HUES64 (cell line): ENCODE measurements around the gene WFDC12. TPM values are rescaled to one million over a fixed set of nuclear protein-coding genes. Genes with fewer than 3 reads are reported as not detected.
"Not testable (repeated sequence)": the region's sequence is repeated elsewhere in the genome, so short reads cannot be mapped to it uniquely, and the experiment has no call there.

Source experiments
- H3K27ac ChIP-seq: 2 replicates; pipeline ENCODE4 v1.7.0; 2013; ENCODE audit warnings: low read depth, low read length, inconsistent platforms
- H3K27me3 ChIP-seq: 2 replicates; pipeline ENCODE4 v1.6.1; 2013; ENCODE audit warnings: mild to moderate bottlenecking, low read length; ENCODE audit not compliant: insufficient read depth
- H3K36me3 ChIP-seq: 2 replicates; pipeline ENCODE4 v1.6.1; 2013; ENCODE audit warnings: mild to moderate bottlenecking, low read length; ENCODE audit not compliant: insufficient read depth
- H3K4me1 ChIP-seq: 2 replicates; pipeline ENCODE4 v1.6.1; 2013; ENCODE audit warnings: mild to moderate bottlenecking, low read length, moderate library complexity; ENCODE audit not compliant: insufficient read depth
- H3K4me3 ChIP-seq: 2 replicates; pipeline ENCODE4 v1.5.1; 2013; ENCODE audit warnings: mild to moderate bottlenecking, low read length, moderate library complexity
- H3K9ac ChIP-seq: 2 replicates; pipeline ENCODE4 v1.6.1; 2013; ENCODE audit warnings: mild to moderate bottlenecking, low read depth, low read length
- H3K9me3 ChIP-seq: 2 replicates; pipeline ENCODE4 v1.6.1; 2013; ENCODE audit warnings: low read depth, low read length; ENCODE audit not compliant: insufficient read depth
- WGBS: fragments of 150-250, 120-280 bp; methylation state at CpG from one replicate; pipeline ENCODE4 v1.1.7; 2013; ENCODE audit warnings: missing lambda C conversion rate; 5-methylcytosine and 5-hydroxymethylcytosine counted together
- polyA plus RNA-seq, 2 experiments: library from polyadenylated mRNA; stranded (reverse); fragments of 50-300 nt; gene quantifications; one replicate each; pipeline ENCODE4 v1.2.3, GENCODE V29; 2013

Gene WFDC12
- not detected for polyA plus RNA-seq (2013, experiment 1 of 2)
- not detected for polyA plus RNA-seq (2013, experiment 2 of 2)

GRCh38 chr20:45124365-45124764 lies at the start of gene WFDC12:
WFDC12 (minus strand) TSS chr20:45124465; CDS start chr20:45124447, 18 bp downstream.
- H3K9me3 ChIP-seq = no peaks in the 10 kb centered on the region
- H3K27me3 ChIP-seq = no peaks in the 10 kb centered on the region
- WGBS = 92% methylated on average over 6 of the region's 6 CpGs
- H3K27ac ChIP-seq = no peak within 1 kb of the TSS
- no peaks in the 10 kb centered on the region for H3K4me1 ChIP-seq
- no peak within 1 kb of the TSS for H3K9ac ChIP-seq
- no peaks in the 10 kb centered on the region for H3K36me3 ChIP-seq
- H3K4me3 ChIP-seq = no peak within 1 kb of the TSS

GRCh38 chr20:45173522-45173921 lies 49.3 kb upstream of the WFDC12 start:
- Histone ChIP-seq H3K27me3 (no peaks in the 10 kb centered on the region), H3K4me1 (no peaks in the 10 kb centered on the region), H3K27ac (no peak overlapping the region), H3K9ac (no peak overlapping the region), H3K9me3 (no peaks in the 10 kb centered on the region; the same call in 1 of the 2 replicates), H3K4me3 (no peak overlapping the region), H3K36me3 (no peaks in the 10 kb centered on the region)
- WGBS = 83% methylated on average over 1 of the region's 1 CpG

- Histone ChIP-seq H3K4me3 (no peak overlapping the region), H3K36me3 (no peaks in the 10 kb centered on the region), H3K27ac (no peak overlapping the region), H3K9ac (no peak overlapping the region), H3K27me3 (no peaks in the 10 kb centered on the region), H3K4me1 (no peaks in the 10 kb centered on the region), H3K9me3 (no peaks in the 10 kb centered on the region; the same call in 1 of the 2 replicates)
- WGBS = 92% methylated on average over 1 of the region's 1 CpG
Measured at GRCh38 chr20:45164906-45165305, 40.6 kb upstream of the WFDC12 start.

- Histone ChIP-seq H3K4me3 (no peak overlapping the region), H3K9me3 (no peaks in the 10 kb centered on the region), H3K27me3 (no peaks in the 10 kb centered on the region), H3K4me1 (no peaks in the 10 kb centered on the region), H3K36me3 (no peaks in the 10 kb centered on the region), H3K9ac (no peak overlapping the region), H3K27ac (no peak overlapping the region)
- WGBS = 84% methylated on average over 1 of the region's 1 CpG
Measured at GRCh38 chr20:45163083-45163803, 39.0 kb upstream of the WFDC12 start.

GRCh38 chr20:45157962-45158361 lies 33.7 kb upstream of the WFDC12 start:
- H3K9ac ChIP-seq = no peak overlapping the region
- no peak overlapping the region for H3K27ac ChIP-seq
- WGBS = 71% methylated on average over 1 of the region's 1 CpG
- H3K36me3 ChIP-seq = no peaks in the 10 kb centered on the region
- H3K9me3 ChIP-seq = no peaks in the 10 kb centered on the region
- H3K4me3 ChIP-seq = no peak overlapping the region
- H3K4me1 ChIP-seq = no peaks in the 10 kb centered on the region
- H3K27me3 ChIP-seq = no peaks in the 10 kb centered on the region

DNA sequence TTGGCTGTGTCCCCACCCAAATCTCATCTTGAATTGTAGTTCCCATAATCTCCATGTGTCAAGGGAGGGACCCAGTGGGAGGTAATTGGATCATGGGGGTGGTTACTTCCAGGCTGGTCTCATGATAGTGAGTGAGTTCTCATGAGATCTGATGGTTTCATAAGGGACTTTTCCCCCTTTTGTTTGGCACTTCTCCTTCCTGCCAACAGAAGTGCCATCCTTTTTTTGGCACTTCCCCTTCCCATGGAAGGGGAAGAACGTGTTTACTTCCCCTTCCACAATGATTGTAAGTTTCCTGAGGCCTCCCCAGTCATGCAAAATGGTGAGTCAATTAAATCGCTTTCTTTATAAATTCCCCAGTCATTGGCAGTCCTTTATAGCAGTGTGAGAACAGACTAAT lies 32.4 kb upstream of the WFDC12 start:
- no peaks in the 10 kb centered on the region for H3K4me1 ChIP-seq
- H3K9me3 ChIP-seq = no peaks in the 10 kb centered on the region
- no peaks in the 10 kb centered on the region for H3K27me3 ChIP-seq
- H3K9ac ChIP-seq = no peak overlapping the region
- 79% methylated on average over 2 of the region's 2 CpGs for WGBS
- H3K27ac ChIP-seq = no peak overlapping the region
- no peak overlapping the region for H3K4me3 ChIP-seq
- no peaks in the 10 kb centered on the region for H3K36me3 ChIP-seq

- not testable (repeated sequence) for H3K27me3 ChIP-seq, H3K4me1 ChIP-seq, H3K9ac ChIP-seq, H3K4me3 ChIP-seq, H3K9me3 ChIP-seq, H3K27ac ChIP-seq, H3K36me3 ChIP-seq
- WGBS = 76% methylated on average over 1 of the region's 1 CpG
Measured at GRCh38 chr20:45154794-45155193, 30.5 kb upstream of the WFDC12 start.

DNA sequence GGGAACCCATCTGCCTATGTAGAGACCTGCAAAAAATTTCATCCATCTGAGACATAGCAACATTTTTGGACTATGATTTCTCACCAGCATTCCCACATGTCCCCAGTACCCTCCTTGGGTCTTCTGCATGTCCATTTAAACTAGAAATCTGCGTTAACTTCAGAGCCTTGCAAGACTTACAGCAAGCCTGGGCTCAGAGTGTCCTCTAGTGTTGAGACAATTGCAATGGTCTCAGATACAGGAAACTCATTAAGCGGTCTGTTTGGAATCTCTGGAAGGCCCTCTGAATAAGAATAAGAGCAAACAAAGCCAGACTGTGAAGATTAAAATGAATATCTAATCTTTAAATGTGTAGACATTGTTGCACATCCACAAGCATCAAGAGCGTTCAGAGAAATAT lies 29.9 kb upstream of the WFDC12 start:
- no peaks in the 10 kb centered on the region for H3K4me1 ChIP-seq
- H3K36me3 ChIP-seq = no peaks in the 10 kb centered on the region
- H3K9ac ChIP-seq = no peak overlapping the region
- H3K27ac ChIP-seq = no peak overlapping the region
- 88% methylated on average over 3 of the region's 3 CpGs for WGBS
- no peaks in the 10 kb centered on the region for H3K9me3 ChIP-seq
- H3K4me3 ChIP-seq = no peak overlapping the region
- peaks cover 5% of the 10 kb centered on the region; the same call in 1 of the 2 replicates for H3K27me3 ChIP-seq

DNA sequence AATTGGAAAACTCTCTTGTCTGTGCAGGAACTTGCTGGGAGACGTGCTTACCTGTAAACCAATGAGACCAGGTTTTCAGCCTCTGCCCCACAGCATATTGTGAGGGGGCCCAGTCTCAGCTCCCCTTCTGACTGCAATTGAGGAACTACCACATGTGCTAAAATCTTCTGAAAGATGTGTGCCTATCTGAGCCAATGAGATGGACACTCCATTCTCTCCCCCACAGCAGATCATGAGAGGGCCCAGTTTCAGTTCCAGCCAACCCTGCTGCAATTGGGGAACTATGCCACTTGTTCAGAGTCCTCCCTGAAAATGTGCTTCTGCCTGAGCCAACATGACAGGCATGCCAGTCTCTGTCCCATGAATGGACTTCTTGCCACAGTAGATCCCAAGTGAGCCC lies 29.5 kb upstream of the WFDC12 start:
- Histone ChIP-seq H3K4me3 (no peak overlapping the region), H3K27ac (no peak overlapping the region), H3K9ac (no peak overlapping the region), H3K36me3 (no peaks in the 10 kb centered on the region), H3K9me3 (no peaks in the 10 kb centered on the region), H3K4me1 (no peaks in the 10 kb centered on the region), H3K27me3 (peaks cover 5% of the 10 kb centered on the region; the same call in 1 of the 2 replicates)
- 76% methylated on average over 1 of the region's 1 CpG for WGBS

DNA sequence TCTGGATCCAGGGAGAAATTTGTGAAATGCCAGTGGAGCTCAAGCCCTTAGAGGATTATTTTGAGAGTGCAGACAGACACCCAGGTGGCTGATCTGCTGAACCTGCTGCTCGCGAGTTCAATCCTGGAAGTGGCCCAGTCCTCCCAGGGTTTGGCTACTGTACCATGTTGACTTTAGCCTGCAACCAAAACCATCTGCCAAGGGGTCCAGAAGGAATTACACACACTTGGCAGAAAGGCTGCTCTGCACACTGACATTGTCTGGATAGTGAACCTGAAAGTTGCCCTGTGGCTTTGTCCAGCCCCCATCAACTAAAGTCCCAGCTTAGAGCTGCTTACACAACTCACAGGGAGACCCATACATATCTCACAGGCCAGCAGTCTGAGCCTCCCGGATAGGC lies 28.9 kb upstream of the WFDC12 start:
- H3K4me3 ChIP-seq = no peak overlapping the region
- H3K9me3 ChIP-seq = no peaks in the 10 kb centered on the region
- H3K27ac ChIP-seq = no peak overlapping the region
- peaks cover 5% of the 10 kb centered on the region; the same call in 1 of the 2 replicates for H3K27me3 ChIP-seq
- 88% methylated on average over 3 of the region's 3 CpGs for WGBS
- no peaks in the 10 kb centered on the region for H3K36me3 ChIP-seq
- H3K4me1 ChIP-seq = no peaks in the 10 kb centered on the region
- H3K9ac ChIP-seq = no peak overlapping the region

DNA sequence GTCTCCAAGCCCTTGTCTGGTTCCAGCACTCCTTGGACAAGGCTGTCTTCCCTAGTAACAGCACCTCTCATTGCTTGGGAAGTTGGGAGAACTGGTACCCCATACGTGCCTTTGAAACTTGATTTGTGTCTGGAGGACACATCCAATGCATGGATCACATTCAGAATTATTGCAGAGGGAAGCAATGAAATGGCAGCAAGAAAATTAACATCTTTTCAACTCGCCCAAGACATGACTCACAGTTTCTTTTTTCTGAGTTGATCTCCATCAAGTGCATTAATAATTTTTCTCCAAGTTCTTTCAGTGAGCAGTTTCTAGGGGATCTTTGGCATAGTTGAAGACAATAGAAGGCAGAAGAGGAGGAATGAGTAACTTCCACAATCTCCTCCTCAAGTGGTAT lies 28.1 kb upstream of the WFDC12 start:
- Histone ChIP-seq H3K27ac (no peak overlapping the region), H3K9ac (no peak overlapping the region), H3K27me3 (peaks cover 5% of the 10 kb centered on the region; the same call in 1 of the 2 replicates), H3K9me3 (no peaks in the 10 kb centered on the region), H3K4me3 (no peak overlapping the region), H3K4me1 (no peaks in the 10 kb centered on the region), H3K36me3 (no peaks in the 10 kb centered on the region)
- 84% methylated on average over 2 of the region's 2 CpGs for WGBS
